Spleen (tissue), 11 donors: ENCODE data around the gene DPT. TPM values are rescaled to one million over a fixed set of nuclear protein-coding genes. Genes with fewer than 3 reads are reported as not detected.

Experiments
- DNase-seq: peaks from one replicate; pipeline ENCODE4 v3.0.0-alpha.2; 2020
- H3K27ac ChIP-seq, 8 donors: fragments of 200-600 bp; sonication (generic) in 7 of 8; 1 replicate in 4 of 8; 2 replicates in 4 of 8; pipeline versions ENCODE4 v1.5.0 to v1.8.0; 2016 to 2021; ENCODE audit warnings: inconsistent platforms in 4 of 8, mild to moderate bottlenecking in 4 of 8, moderate library complexity in 1 of 8
- H3K27me3 ChIP-seq, 7 donors: fragments of 200-600 bp; sonication (generic) in 6 of 7; replicated peaks in 1 of 7; 1 replicate in 4 of 7; 2 replicates in 3 of 7; pipeline versions ENCODE4 v1.5.0 to v1.8.0; 2016 to 2021; ENCODE audit warnings: inconsistent platforms in 3 of 7, mild to moderate bottlenecking in 1 of 7
- H3K36me3 ChIP-seq, 6 donors: fragments of 200-600 bp; sonication (generic) in 5 of 6; 1 replicate in 4 of 6; 2 replicates in 2 of 6; pipeline versions ENCODE4 v1.5.0 to v1.8.0; 2016 to 2021; ENCODE audit warnings: inconsistent platforms in 2 of 6
- H3K4me1 ChIP-seq, 6 donors: fragments of 200-600 bp; sonication (generic) in 5 of 6; 1 replicate in 3 of 6; 2 replicates in 3 of 6; pipeline versions ENCODE4 v1.5.0 to v1.8.0; 2016 to 2021; ENCODE audit warnings: inconsistent platforms in 3 of 6
- H3K4me3 ChIP-seq, 8 donors: fragments of 200-600 bp; sonication (generic) in 7 of 8; 1 replicate in 4 of 8; 2 replicates in 4 of 8; pipeline versions ENCODE4 v1.5.0 to v1.8.0; 2016 to 2021; ENCODE audit warnings: inconsistent platforms in 4 of 8, mild to moderate bottlenecking in 4 of 8, moderate library complexity in 2 of 8
- H3K9me3 ChIP-seq, 8 donors: fragments of 200-600 bp; sonication (generic) in 7 of 8; 1 replicate in 4 of 8; 2 replicates in 4 of 8; pipeline versions ENCODE4 v1.5.0 to v1.8.0; 2016 to 2021; ENCODE audit warnings: inconsistent platforms in 4 of 8
- CTCF ChIP-seq, 11 experiments: fragments of 200-600 bp in 7 of 11; fragments of 450-650 bp in 4 of 11; sonication (generic) in 4 of 11; IDR thresholded peaks in 8 of 11; conservative IDR thresholded peaks in 3 of 11; 1 replicate in 7 of 11; 2 replicates in 4 of 11; pipeline versions ENCODE4 v1.4.0 to v1.8.0; 2016 to 2021; ENCODE audit warnings: antibody characterized with exemption in 11 of 11, inconsistent platforms in 4 of 11, mild to moderate bottlenecking in 1 of 11
- POLR2A ChIP-seq, 3 donors: fragments of 450-650 bp; IDR thresholded peaks; one replicate each; pipeline ENCODE4 v1.5.1; 2017; ENCODE audit warnings: antibody characterized with exemption in 3 of 3, mild to moderate bottlenecking in 1 of 3
- POLR2AphosphoS5 ChIP-seq, 3 donors: sonication (generic); formaldehyde crosslinking; IDR thresholded peaks; one replicate each; pipeline ENCODE4 v1.5.1; 2017; ENCODE audit warnings: antibody characterized with exemption in 3 of 3
- WGBS, 5 donors: extraction: QIAGEN DNeasy Blood & Tissue Kit in 3 of 5; methylation state at CpG; one replicate each; pipeline versions ENCODE4 v1.1.5 to v1.1.7; 2013 to 2018; 5-methylcytosine and 5-hydroxymethylcytosine counted together
- intact Hi-C: fragments of 100-400 bp; cut with DNase I; formaldehyde crosslinking; loops from one replicate; pipeline ENCODE4 v1.15.0; 2023; ENCODE audit warnings: low total_unique reads
- polyA plus RNA-seq, 3 donors: library from polyadenylated mRNA; stranded (reverse); fragments of 200-250 nt; gene quantifications; one replicate each; pipeline ENCODE4 v1.2.1, GENCODE V29; 2013
- total RNA-seq, 7 donors: library from RNA; depleted of rRNA in 3 of 7; stranded (reverse); fragments of >200 nt in 3 of 7; fragmentation: NEBNext Ultra II Directional in 4 of 7; extraction: Animal tissue kit (Norgen Biotek cat#: 25700) in 4 of 7; gene quantifications; one replicate each; pipeline versions ENCODE4 v1.1.0 to v1.2.1, GENCODE V29; 2016 to 2021
- donor health status: healthy with polysubstance abuse.
- donor health status: DM: no; HTN: no; CAD: no; lungs with moderate emphysema.
- donor health status: DM: no; HTN: no; CAD: no.
- donor health status: Bipolar disorder and iron deficiency.
- donor health status: healthy.
- donor health status: DM: no; HTN: no; CAD: no.
- donor health status: DM: yes; HTN: yes; CAD: no.

The DPT gene
- total and polyA plus RNA-seq, 10 donors: 0.37 to 7.2 (median 0.93) TPM; not detected in 5

GRCh38 chr1:168759077-168759476 is 30.1 kb upstream of the DPT start:
- DNase-seq: no peak
- peaks cover 0 to 8% (median 0%) of the 10 kb centered on the region in 7 donors for H3K27me3 ChIP-seq
- TF ChIP-seq POLR2A (IDR thresholded peaks at IDR 0.05): no peak
- no peak for TF ChIP-seq POLR2AphosphoS5 (IDR thresholded peaks at IDR 0.05)
- no peak for TF ChIP-seq CTCF (IDR thresholded peaks at IDR 0.05 in 8 of 11, conservative IDR thresholded peaks at IDR 0.05 in 3 of 11)
- intact Hi-C loops: no loop called here
- H3K27ac ChIP-seq: no peak overlapping the region
- 53 to 78% (median 70%) methylated on average over 3 of the region's 3 CpGs for WGBS, 5 donors
- H3K36me3 ChIP-seq: no peaks in the 10 kb centered on the region
- no peak overlapping the region for H3K4me3 ChIP-seq
- no peaks in the 10 kb centered on the region for H3K4me1 ChIP-seq
- no peaks in the 10 kb centered on the region for H3K9me3 ChIP-seq

- H3K27ac ChIP-seq: no peak overlapping the region
- DNase-seq: no peak
- no peak for TF ChIP-seq POLR2A (IDR thresholded peaks at IDR 0.05)
- no peak for TF ChIP-seq CTCF (IDR thresholded peaks at IDR 0.05 in 8 of 11, conservative IDR thresholded peaks at IDR 0.05 in 3 of 11)
- no peak for TF ChIP-seq POLR2AphosphoS5 (IDR thresholded peaks at IDR 0.05)
- no peaks in the 10 kb centered on the region for H3K36me3 ChIP-seq
- 90 to 100% (median 97%) methylated on average over 1 of the region's 1 CpG for WGBS, 5 donors
- intact Hi-C loops: no loop called here
- no peaks in the 10 kb centered on the region for H3K9me3 ChIP-seq
- no peak overlapping the region for H3K4me3 ChIP-seq
- peaks cover 0 to 8% (median 0%) of the 10 kb centered on the region in 7 donors for H3K27me3 ChIP-seq
- H3K4me1 ChIP-seq: no peaks in the 10 kb centered on the region
Measured at GRCh38 chr1:168758503-168758902, 29.5 kb upstream of the DPT start.

GRCh38 chr1:168755800-168756418 is 26.9 kb upstream of the DPT start:
- DNase-seq: no peak
- 55 to 80% (median 69%) methylated on average over 5 of the region's 5 CpGs for whole genome bisulfite sequencing, 5 donors

More at GRCh38 chr1:168755800-168756418, 26.9 kb upstream of the DPT start:
- H3K4me3 ChIP-seq: no peak overlapping the region
- no peaks in the 10 kb centered on the region for H3K36me3 ChIP-seq
- TF ChIP-seq POLR2A (IDR thresholded peaks at IDR 0.05) (no peak), POLR2AphosphoS5 (IDR thresholded peaks at IDR 0.05) (no peak), CTCF (IDR thresholded peaks at IDR 0.05 in 8 of 11, conservative IDR thresholded peaks at IDR 0.05 in 3 of 11) (no peak)
- H3K27me3 ChIP-seq: peaks cover 0 to 15% (median 0%) of the 10 kb centered on the region in 7 donors
- no peaks in the 10 kb centered on the region for H3K4me1 ChIP-seq
- intact Hi-C loops: no loop called here
- H3K9me3 ChIP-seq: no peaks in the 10 kb centered on the region
- H3K27ac ChIP-seq: no peak overlapping the region
